ENCODE results near the gene HMCN1. TPM values are rescaled to one million over a fixed set of nuclear protein-coding genes. Genes with fewer than 3 reads are reported as not detected.

HMCN1 gene
- total RNA-seq, 1 donor from 2014 or later = 2.0 TPM

DNA sequence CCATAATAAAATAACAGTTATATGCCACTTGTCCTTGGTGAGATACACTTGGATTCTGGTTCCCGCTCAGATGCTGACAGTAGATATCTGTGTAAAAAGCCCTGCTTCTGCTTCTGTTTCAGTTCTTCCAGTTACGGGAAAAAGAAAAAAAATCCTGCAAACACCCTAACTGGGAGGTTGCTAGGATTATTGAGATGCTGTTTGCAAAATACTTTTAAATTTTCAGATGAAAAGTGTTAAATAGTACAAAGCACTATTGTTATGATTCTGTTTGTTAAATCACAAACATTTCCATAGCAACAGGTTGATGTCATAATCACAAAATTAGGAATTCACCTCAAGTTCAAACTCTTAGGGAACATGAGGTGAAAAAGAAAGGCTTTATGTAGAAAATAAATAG is 232.3 kb downstream of the HMCN1 start:
- DNase-seq = no peak

DNA sequence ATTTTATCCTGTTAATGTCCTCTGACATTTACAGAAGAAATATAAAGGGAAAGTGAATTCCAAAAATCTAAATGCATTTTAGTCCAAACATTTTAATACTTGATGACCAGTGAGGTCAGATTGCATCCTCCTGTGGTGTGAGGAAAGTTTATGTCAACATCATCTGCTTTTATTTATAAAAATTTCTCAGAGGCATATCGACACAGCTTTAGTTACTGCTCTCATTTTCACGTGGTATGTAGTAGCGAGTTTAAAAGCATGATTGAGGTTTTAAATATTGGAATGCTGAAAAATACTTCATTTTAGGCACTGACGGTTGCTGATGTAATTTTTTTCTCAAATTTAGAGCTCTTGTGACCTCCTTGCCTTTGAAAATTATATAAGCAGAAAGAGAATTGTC is 234.8 kb downstream of the HMCN1 start:
- no peak for DNase-seq

DNA sequence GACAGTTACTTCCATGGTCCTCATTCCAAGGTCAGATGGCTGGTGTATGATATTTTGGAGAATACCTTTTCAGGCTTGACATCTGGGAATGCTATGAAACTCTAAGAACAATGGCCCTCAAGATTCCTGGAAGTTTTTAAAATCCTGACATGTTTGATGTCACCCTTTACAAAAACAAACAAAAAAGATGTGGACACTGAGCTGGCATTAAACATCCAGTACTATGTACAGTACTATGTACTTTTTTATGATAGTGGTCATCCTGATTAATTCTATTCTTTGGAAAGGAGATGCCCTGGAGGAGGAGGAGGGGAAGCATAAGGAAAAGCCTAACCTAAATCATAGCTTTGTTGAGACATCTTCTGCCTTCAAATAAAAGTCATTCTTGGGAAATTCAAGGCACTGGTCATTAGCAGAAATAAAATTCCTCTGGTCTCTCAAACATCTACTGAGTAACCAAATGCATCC is 235.4 kb downstream of the HMCN1 start:
- DNase-seq = no peak

DNA sequence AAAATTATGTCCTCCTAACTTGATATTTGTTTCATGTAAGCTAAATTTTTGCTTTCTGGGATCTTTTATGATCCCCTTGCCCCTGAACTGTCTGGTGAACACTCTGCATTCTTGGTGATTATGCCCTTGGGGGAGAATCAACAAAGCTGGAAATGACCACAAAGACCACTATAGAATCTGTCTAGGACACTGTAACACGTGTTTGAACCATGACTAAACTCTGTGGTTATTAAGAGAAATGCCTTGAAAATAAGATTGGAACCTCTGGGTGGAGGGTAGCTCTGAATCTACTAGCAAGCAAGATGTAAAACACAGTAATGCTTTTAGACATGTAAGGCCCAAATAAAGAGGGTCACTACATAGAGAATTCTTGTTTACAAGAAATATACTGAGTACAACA is 237.5 kb downstream of the HMCN1 start:
- no peak for DNase-seq

DNA sequence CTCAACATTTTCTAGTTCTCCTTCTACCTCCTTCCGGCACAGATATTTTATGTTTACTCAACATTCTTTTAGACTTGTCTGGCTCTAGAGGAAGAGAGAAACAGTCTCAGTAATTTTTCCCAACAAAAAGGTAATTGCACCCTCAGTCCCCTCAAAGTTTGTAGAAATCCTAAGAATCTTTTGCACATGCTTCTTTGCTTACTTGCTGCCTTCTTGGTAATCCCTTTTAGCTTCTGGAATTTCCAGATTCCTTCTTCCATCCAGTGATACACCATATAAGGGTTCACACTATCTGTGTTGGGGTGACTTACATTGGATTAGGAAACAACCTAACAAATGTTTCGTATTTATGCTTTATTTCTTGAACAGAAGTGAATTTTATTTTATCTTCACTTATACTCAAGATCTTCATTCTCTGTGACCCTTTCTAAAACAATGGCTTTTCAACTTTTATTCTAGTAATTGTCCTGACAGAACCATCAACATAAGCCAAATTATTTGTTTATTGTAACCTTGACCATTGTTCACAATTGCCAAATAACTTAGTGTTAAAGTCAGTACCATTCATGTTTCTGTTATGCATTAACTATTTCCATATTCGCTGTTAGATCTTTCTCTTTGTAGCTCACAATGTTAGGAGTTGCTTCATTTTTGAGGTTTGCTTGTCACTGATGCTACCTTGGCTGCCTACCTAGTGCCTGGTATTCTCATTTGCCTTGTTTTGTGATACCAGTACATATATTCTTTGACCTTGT is 238.1 kb downstream of the HMCN1 start:
- no peak for DNase-seq

GRCh38 chr1:185973645-185974044 is 239.5 kb downstream of the HMCN1 start:
- DNase-seq = no peak

- DNase-seq = no peak
These were observed 240.4 kb downstream of the HMCN1 start for GRCh38 chr1:185974367-185975170.

- no peak for DNase-seq
These were observed 246.7 kb downstream of the HMCN1 start for GRCh38 chr1:185980891-185981290.

DNA sequence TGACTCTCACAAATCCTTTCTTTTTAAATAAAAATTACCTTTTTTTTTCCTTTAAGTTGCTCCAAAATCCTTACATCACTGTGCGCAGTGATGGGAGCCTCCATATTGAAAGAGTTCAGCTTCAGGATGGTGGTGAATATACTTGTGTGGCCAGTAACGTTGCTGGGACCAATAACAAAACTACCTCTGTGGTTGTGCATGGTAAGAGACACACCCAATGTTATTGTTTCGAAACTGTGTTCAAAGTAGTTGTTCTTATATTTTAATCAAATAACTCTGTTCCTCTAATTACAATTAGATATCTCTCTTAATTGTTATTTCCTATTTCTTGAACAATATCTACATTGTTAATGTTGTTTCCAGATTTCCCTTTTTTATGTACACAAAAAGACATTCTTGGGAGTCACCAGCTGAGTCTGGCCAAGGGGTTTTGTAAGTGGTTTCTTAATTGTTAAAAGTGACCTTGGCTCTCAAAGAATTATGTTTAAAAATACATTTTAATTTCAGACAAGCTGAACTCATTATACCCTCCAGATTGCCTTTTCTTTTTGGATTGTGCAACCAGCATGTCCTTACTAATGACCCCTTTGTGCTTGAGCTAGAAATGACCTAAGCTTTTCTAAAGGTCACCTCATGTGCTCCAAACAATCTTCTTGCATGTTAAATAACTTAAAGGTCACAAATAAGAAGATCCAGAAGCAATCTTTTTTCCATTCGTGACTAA is 250.1 kb downstream of the HMCN1 start:
- DNase-seq = no peak

- no peak for DNase-seq
These were observed 253.6 kb downstream of the HMCN1 start for GRCh38 chr1:185987611-185988321.

- DNase-seq = no peak
These were observed 256.4 kb downstream of the HMCN1 start for GRCh38 chr1:185990565-185990964.

GRCh38 chr1:185991266-185991665 is 257.1 kb downstream of the HMCN1 start:
- no peak for DNase-seq

DNA sequence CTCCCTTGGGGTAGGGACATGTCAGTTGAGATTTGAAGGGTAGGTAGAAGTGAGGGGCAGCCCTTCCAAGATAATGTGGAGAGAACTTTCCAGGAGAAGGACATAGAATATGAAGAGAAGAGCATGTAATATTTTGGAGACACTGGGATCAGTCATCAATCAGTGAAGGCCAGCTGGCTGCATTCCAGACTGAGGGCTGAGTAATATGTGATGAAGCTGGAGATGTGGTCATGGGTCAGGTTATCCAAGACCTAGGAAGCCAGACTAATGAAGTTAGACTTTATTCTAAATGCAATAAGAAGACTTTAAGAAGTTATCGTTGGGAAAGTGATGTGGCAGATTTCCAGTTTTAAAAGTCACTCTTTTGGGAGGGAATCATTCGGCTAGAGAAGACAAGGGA is 262.0 kb downstream of the HMCN1 start:
- DNase-seq = no peak

GRCh38 chr1:185998391-185998790 is 264.2 kb downstream of the HMCN1 start:
- no peak for DNase-seq

DNA sequence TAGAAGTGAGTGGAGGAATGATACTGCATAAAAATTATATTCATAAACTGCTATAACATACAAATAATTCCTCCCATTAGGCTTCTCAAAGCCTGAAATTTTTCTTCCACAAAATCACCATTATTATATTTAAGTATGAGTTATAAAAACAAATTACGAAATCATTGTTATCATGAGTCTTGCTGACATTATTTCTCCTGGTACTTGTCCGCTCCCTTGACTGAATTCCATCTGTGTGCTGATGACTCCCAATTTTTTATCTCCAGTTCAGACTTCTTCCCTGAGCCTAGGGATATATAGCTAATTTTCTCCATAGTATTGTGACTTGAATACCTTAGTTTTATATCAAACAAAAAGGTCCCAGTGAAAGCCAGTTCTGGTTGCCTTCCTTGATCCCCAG is 268.2 kb downstream of the HMCN1 start:
- no peak for DNase-seq

- DNase-seq = no peak
These were observed 275.0 kb downstream of the HMCN1 start for GRCh38 chr1:186009039-186009737.

- no peak for DNase-seq
These were observed 280.3 kb downstream of the HMCN1 start for GRCh38 chr1:186014370-186015037.

- DNase-seq = no peak
These were observed 282.7 kb downstream of the HMCN1 start for GRCh38 chr1:186016856-186017255.

GRCh38 chr1:186022184-186022583 is 288.0 kb downstream of the HMCN1 start:
- DNase-seq = no peak

GRCh38 chr1:186026946-186027345 is 292.8 kb downstream of the HMCN1 start:
- no peak for DNase-seq

DNA sequence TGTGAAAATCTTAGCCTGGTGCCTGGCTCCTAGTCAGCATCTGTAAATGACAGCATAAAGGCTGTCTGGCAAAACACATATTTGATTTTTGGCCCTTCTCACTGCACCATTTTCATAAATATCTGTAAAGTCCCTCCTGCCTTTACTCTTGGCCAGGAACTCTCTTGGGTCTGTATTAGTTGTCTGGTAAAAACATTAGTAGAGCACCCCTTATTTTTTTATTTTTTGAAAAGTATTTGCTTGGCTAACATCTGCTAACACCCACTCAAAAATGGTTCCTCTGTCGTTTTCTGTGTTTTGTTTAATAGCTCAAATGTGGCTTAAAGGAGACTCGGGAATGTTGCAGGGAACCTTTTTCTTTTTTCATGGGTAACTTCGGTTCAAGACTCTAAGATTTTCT is 293.4 kb downstream of the HMCN1 start:
- DNase-seq = no peak
